NCI-H2081 (cell line): ENCODE results near the gene DEPDC7.
A peak's percentile ranks its signal among the peaks of the same experiment; 100 is the strongest.

ENCODE experiments used
- DNase-seq, 2 experiments: peaks; one replicate each; lab custom pipeline; 2025; lab: John Stamatoyannopoulos, UW

The DEPDC7 gene

GRCh38 chr11:33062137-33062536 is 46.5 kb downstream of the DEPDC7 start:
- DNase-seq, result no peak

GRCh38 chr11:33063326-33063881 is 47.7 kb downstream of the DEPDC7 start:
- DNase-seq, result no peak

GRCh38 chr11:33064033-33064825 is 48.6 kb downstream of the DEPDC7 start:
- DNase-seq, result no peak

GRCh38 chr11:33064866-33065265 is 49.2 kb downstream of the DEPDC7 start:
- no peak for DNase-seq

- peak; percentile 46 to 63 for DNase-seq
Observed at GRCh38 chr11:33065445-33066178, 49.9 kb downstream of the DEPDC7 start.

GRCh38 chr11:33067294-33067693 is 51.6 kb downstream of the DEPDC7 start:
- DNase-seq, result no peak

- no peak for DNase-seq
Observed at GRCh38 chr11:33068611-33069340, 53.1 kb downstream of the DEPDC7 start.

- no peak for DNase-seq
Observed at GRCh38 chr11:33072465-33072864, 56.8 kb downstream of the DEPDC7 start.
